ENCODE measurements around the gene CENPE. TPM values are rescaled to one million over a fixed set of nuclear protein-coding genes. Genes with fewer than 3 reads are reported as not detected.
A peak's percentile ranks its signal among the peaks of the same experiment; 100 is the strongest.
"Not testable (repeated sequence)": the region's sequence is repeated elsewhere in the genome, so short reads cannot be mapped to it uniquely, and the experiment has no call there.

Gene CENPE, protein sequence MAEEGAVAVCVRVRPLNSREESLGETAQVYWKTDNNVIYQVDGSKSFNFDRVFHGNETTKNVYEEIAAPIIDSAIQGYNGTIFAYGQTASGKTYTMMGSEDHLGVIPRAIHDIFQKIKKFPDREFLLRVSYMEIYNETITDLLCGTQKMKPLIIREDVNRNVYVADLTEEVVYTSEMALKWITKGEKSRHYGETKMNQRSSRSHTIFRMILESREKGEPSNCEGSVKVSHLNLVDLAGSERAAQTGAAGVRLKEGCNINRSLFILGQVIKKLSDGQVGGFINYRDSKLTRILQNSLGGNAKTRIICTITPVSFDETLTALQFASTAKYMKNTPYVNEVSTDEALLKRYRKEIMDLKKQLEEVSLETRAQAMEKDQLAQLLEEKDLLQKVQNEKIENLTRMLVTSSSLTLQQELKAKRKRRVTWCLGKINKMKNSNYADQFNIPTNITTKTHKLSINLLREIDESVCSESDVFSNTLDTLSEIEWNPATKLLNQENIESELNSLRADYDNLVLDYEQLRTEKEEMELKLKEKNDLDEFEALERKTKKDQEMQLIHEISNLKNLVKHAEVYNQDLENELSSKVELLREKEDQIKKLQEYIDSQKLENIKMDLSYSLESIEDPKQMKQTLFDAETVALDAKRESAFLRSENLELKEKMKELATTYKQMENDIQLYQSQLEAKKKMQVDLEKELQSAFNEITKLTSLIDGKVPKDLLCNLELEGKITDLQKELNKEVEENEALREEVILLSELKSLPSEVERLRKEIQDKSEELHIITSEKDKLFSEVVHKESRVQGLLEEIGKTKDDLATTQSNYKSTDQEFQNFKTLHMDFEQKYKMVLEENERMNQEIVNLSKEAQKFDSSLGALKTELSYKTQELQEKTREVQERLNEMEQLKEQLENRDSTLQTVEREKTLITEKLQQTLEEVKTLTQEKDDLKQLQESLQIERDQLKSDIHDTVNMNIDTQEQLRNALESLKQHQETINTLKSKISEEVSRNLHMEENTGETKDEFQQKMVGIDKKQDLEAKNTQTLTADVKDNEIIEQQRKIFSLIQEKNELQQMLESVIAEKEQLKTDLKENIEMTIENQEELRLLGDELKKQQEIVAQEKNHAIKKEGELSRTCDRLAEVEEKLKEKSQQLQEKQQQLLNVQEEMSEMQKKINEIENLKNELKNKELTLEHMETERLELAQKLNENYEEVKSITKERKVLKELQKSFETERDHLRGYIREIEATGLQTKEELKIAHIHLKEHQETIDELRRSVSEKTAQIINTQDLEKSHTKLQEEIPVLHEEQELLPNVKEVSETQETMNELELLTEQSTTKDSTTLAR (N-terminal part only)
- 1.6 and 3.0 TPM in 2 replicates for total RNA-seq

DNA sequence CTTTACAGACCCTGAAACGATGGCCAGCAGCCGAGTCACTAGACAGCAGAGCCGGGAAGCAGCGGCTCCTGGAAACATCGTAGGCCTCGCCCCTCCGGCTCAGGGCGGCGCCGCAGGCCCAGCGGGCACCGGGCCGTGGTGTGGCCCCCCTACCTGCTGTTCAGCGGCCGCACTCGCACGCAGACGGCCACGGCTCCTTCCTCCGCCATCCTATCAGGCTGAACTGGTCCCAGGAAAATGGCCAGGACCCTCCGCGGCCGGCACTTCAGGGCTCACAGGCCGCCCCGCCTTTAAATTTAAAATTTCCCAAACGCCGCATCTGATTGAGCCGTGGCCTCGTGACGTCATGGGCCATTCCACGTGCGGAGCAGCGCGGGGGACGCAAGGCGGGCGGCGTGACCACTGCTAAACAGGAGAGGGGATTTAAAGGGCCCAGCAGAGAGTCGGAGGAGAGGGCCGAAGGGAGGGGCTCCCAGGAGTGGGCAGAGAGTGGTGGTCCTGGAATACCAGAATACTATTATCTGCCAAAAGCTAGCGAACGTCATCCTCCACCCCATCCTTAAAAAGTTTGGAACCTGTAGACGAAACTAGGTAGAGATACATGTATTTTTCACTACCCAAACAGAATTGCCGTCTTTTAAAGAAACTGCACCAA, at the start of gene CENPE:
Gene CENPE (minus strand): TSS at position 233 of the 655 bp plus-strand sequence. CDS start 24 bp downstream, at position 209.
- Histone ChIP-seq H3K27me3 (ENCODE audit: control insufficient read depth, insufficient read depth, low read length) (no peaks in the 10 kb centered on the region), H3K36me3 (ENCODE audit: control insufficient read depth, insufficient read depth, low read length) (no peaks in the 10 kb centered on the region), H3K4me3 (ENCODE audit: low read depth, low read length) (peak within 1 kb of the TSS; percentile 95)
- TF ChIP-seq, protein P1, sequence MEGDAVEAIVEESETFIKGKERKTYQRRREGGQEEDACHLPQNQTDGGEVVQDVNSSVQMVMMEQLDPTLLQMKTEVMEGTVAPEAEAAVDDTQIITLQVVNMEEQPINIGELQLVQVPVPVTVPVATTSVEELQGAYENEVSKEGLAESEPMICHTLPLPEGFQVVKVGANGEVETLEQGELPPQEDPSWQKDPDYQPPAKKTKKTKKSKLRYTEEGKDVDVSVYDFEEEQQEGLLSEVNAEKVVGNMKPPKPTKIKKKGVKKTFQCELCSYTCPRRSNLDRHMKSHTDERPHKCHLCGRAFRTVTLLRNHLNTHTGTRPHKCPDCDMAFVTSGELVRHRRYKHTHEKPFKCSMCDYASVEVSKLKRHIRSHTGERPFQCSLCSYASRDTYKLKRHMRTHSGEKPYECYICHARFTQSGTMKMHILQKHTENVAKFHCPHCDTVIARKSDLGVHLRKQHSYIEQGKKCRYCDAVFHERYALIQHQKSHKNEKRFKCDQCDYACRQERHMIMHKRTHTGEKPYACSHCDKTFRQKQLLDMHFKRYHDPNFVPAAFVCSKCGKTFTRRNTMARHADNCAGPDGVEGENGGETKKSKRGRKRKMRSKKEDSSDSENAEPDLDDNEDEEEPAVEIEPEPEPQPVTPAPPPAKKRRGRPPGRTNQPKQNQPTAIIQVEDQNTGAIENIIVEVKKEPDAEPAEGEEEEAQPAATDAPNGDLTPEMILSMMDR (IDR thresholded peaks at IDR 0.05; ENCODE audit: insufficient read depth, low read length, poor library complexity, severe bottlenecking) = no peak
- no peak for DNase-seq (ENCODE audit: low read depth)

DNA sequence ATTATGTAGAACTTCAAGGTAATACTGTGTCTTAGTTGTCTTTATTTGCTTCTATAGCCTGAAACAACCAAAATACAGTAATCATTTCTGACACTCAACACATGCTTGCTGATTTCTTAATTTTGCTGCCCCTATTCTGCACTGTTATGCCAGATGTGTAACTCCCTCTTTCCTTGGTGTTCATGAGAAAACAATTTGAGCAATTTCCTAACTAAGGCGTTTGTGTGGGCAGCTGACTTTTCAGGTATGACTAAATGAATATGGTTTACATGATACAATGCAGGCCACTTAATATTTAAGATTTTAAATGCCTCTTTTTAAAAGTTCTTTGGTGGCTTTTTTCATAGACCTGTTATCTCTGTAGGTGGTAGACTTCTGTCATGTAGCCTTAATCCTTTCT, 46.1 kb upstream of the CENPE start:
- Histone ChIP-seq H3K27me3 (ENCODE audit: control insufficient read depth, insufficient read depth, low read length) (no peaks in the 10 kb centered on the region), H3K4me3 (ENCODE audit: low read depth, low read length) (no peak overlapping the region), H3K36me3 (ENCODE audit: control insufficient read depth, insufficient read depth, low read length) (no peaks in the 10 kb centered on the region)
- TF ChIP-seq, protein P1 (IDR thresholded peaks at IDR 0.05; ENCODE audit: insufficient read depth, low read length, poor library complexity, severe bottlenecking) = no peak
- no peak for DNase-seq (ENCODE audit: low read depth)

DNA sequence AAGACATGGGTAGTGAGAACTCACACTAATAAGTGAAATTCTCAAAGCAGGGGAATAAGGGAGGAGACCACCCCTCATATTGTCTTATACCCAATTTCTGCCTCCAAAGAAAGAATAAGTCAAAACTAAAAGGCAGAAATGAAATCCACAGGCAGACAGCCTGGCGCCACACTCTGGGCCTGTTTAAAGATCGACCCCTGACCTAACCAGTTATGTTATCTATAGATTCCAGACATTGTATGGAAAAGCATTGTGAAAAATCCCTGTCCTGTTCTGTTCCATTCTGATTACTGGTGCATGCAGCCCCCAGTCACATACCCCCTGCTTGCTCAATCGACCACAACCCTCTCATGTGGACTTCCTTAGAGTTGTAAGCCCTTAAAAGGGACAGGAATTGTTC, 32.8 kb upstream of the CENPE start:
- not testable (repeated sequence) for H3K27me3 ChIP-seq (ENCODE audit: control insufficient read depth, insufficient read depth, low read length)

DNA sequence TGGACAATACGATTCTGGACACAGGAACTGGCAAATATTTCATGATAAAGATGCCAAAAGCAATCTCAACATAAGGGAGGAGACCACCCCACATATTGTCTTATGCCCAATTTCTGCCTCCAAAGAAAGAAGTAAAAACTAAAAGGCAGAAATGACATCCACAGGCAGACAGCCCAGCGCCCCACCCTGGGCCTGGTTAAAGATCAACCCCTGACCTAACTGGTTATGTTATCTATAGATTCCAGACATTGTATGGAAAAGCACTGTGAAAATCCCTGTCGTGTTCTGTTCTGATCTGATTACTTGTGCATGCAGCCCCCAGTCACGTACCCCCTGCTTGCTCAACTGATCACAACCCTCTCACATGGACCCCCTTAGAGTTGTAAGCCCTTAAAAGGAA, 25.4 kb upstream of the CENPE start:
- not testable (repeated sequence) for H3K4me3 ChIP-seq (ENCODE audit: low read depth, low read length); DNase-seq (ENCODE audit: low read depth); H3K27me3 ChIP-seq (ENCODE audit: control insufficient read depth, insufficient read depth, low read length); H3K36me3 ChIP-seq (ENCODE audit: control insufficient read depth, insufficient read depth, low read length)

More for the DNA sequence above, 32.8 kb upstream of the CENPE start:
- not testable (repeated sequence) for DNase-seq (ENCODE audit: low read depth); H3K4me3 ChIP-seq (ENCODE audit: low read depth, low read length); H3K36me3 ChIP-seq (ENCODE audit: control insufficient read depth, insufficient read depth, low read length)

DNA sequence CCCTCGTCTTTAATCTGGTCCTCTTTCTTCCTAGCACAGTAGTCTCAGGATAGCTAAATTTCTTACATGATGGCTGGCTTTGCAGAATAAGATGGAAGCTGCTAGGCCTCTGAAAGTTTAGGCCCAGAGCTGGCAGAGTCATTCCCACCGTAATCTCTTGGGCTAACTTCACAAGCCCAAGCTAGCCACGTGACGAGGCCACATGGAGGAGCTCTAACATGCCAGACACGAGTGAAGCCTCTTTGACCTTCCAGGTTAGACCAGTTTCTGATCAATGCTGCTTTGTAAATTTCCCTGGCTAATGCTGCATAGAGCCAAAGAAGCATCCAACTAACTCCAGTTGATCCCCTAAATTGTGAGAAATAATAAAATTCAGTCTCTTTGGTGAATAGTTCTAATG, 9.5 kb upstream of the CENPE start:
- DNase-seq (ENCODE audit: low read depth) = no peak
- Histone ChIP-seq H3K27me3 (ENCODE audit: control insufficient read depth, insufficient read depth, low read length) (no peaks in the 10 kb centered on the region), H3K4me3 (ENCODE audit: low read depth, low read length) (no peak overlapping the region), H3K36me3 (ENCODE audit: control insufficient read depth, insufficient read depth, low read length) (no peaks in the 10 kb centered on the region)
- TF ChIP-seq, protein P1 (IDR thresholded peaks at IDR 0.05; ENCODE audit: insufficient read depth, low read length, poor library complexity, severe bottlenecking) = no peak

DNA sequence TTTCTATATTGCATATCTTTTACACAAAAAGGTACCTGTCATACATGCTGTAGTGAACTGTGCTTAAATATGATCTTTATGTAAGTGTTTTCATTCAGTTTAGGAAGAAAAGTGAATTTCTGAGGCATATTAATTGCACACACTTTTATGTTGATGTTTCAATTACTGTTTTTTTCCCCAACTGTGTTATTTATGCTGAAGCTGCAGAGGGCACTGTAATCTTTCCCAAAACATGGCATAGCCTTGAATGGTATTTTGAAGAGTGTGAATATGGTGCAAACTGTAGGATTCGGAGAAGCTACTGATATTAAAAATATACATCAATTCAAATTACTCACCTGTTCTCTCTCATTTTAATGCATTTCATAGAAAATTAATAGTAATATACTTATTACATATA, 6.0 kb upstream of the CENPE start:
- Histone ChIP-seq H3K27me3 (ENCODE audit: control insufficient read depth, insufficient read depth, low read length) (no peaks in the 10 kb centered on the region), H3K4me3 (ENCODE audit: low read depth, low read length) (no peak overlapping the region), H3K36me3 (ENCODE audit: control insufficient read depth, insufficient read depth, low read length) (no peaks in the 10 kb centered on the region)
- DNase-seq (ENCODE audit: low read depth) = no peak
- TF ChIP-seq, protein P1 (IDR thresholded peaks at IDR 0.05; ENCODE audit: insufficient read depth, low read length, poor library complexity, severe bottlenecking) = peak; percentile 42
